Sigmoid colon (tissue), 4 donors: ENCODE data around the gene STON1.

Source experiments
- CTCF ChIP-seq, 4 experiments: fragments of 450-650 bp in 3 of 4; fragments of 200-600 bp in 1 of 4; IDR thresholded peaks; one replicate each; pipeline ENCODE4 v1.5.1; 2016 to 2019; ENCODE audit warnings: antibody characterized with exemption in 4 of 4, mild to moderate bottlenecking in 3 of 4, moderate library complexity in 2 of 4
- EP300 ChIP-seq, 4 donors: sonication (generic); formaldehyde crosslinking; IDR thresholded peaks; one replicate each; pipeline ENCODE4 v1.6.1; 2017; ENCODE audit warnings: antibody characterized with exemption in 4 of 4
- POLR2AphosphoS5 ChIP-seq, 4 donors: sonication (generic); formaldehyde crosslinking; IDR thresholded peaks; one replicate each; pipeline ENCODE4 v1.6.1; 2017; ENCODE audit warnings: antibody characterized with exemption in 4 of 4

GRCh38 chr2:48605482-48606175, 75.7 kb downstream of the STON1 start:
- no peak for TF ChIP-seq CTCF (IDR thresholded peaks at IDR 0.05)
- TF ChIP-seq POLR2AphosphoS5 (IDR thresholded peaks at IDR 0.05), result no peak
- no peak for TF ChIP-seq EP300 (IDR thresholded peaks at IDR 0.05)
